ENCODE measurements around the gene ONECUT3. TPM values are rescaled to one million over a fixed set of nuclear protein-coding genes. Genes with fewer than 3 reads are reported as not detected.

Gene ONECUT3
- total and polyA plus RNA-seq, 2 donors from 2014 or later, result not detected

DNA sequence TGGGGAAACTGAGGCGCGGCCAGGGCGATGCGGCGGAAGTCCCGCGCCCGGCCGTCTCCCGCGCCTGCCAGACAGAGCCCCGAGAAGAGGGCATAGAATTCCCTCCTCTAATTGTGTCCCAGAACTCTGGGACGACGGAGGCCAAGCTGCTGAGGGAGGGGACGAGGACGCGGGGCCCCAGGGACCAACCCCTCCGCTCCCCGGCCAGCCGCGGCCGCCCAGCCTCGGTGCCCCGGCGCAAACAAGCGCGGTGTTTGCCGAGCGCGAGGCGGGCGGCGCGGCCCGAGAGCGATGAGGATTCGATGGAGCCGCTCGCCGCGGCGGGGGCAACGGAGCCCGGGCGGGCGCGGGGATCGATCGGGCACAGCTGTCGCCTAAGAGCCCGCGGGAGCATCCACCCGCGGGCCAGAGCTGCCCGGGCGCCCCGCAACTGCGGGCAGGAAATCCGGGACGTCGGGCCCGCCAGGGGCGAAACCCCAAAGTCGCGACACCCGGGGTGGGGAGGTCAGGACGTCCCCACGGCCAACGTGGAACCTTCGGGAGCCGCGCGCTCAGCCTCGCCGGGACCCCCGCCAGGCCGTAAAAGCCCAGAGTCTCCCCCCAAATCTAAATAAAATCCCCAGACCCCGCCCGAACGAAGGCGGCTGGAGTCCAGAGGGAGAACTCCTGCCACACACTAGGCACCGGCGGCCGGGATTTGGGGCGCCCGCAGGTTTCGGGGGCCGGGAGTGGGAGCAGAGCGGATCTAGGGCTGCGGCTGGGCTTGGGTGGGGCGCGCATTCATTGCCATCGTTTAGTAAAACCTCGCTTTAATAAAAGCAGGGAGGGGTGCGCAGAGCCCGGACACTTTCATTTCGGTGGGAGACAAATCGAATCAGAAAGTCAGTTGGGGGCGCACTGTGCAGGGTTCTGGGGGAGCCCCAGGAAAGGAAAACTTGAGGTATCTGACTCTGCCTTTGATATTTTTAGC is 3.6 kb upstream of the ONECUT3 start:
- no peaks in the 10 kb centered on the region for H3K9me3 ChIP-seq (ENCODE audit: control insufficient read depth in 2 of 3, insufficient read depth in 1 of 3, low read length in 3 of 3)
- H3K9ac ChIP-seq (ENCODE audit: low read length in 3 of 3), result no peak overlapping the region
- DNase-seq, result peak in 1 of 5 donors; percentile 65
- no peaks in the 10 kb centered on the region for H3K4me1 ChIP-seq (ENCODE audit: control insufficient read depth in 2 of 3, insufficient read depth in 2 of 3, low read depth in 1 of 3, low read length in 3 of 3)
- H3K27ac ChIP-seq (ENCODE audit: low read depth in 2 of 2, low read length in 2 of 2), result no peak overlapping the region
- TF ChIP-seq, protein P1, sequence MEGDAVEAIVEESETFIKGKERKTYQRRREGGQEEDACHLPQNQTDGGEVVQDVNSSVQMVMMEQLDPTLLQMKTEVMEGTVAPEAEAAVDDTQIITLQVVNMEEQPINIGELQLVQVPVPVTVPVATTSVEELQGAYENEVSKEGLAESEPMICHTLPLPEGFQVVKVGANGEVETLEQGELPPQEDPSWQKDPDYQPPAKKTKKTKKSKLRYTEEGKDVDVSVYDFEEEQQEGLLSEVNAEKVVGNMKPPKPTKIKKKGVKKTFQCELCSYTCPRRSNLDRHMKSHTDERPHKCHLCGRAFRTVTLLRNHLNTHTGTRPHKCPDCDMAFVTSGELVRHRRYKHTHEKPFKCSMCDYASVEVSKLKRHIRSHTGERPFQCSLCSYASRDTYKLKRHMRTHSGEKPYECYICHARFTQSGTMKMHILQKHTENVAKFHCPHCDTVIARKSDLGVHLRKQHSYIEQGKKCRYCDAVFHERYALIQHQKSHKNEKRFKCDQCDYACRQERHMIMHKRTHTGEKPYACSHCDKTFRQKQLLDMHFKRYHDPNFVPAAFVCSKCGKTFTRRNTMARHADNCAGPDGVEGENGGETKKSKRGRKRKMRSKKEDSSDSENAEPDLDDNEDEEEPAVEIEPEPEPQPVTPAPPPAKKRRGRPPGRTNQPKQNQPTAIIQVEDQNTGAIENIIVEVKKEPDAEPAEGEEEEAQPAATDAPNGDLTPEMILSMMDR (IDR thresholded peaks at IDR 0.05; ENCODE audit: borderline replicate concordance, extremely low read depth, insufficient read depth), result no peak
- H3K4me3 ChIP-seq (ENCODE audit: low read length in 3 of 3), result no peak overlapping the region
- no peak for FAIRE-seq
- intact Hi-C loops (cut with DNase I), result no loop called here
- peaks cover 31% of the 10 kb centered on the region for H3K27me3 ChIP-seq (ENCODE audit: control insufficient read depth, insufficient read depth, low read length)
- no peaks in the 10 kb centered on the region for H3K36me3 ChIP-seq (ENCODE audit: control insufficient read depth in 2 of 3, insufficient read depth in 3 of 3, low read length in 3 of 3)

DNA sequence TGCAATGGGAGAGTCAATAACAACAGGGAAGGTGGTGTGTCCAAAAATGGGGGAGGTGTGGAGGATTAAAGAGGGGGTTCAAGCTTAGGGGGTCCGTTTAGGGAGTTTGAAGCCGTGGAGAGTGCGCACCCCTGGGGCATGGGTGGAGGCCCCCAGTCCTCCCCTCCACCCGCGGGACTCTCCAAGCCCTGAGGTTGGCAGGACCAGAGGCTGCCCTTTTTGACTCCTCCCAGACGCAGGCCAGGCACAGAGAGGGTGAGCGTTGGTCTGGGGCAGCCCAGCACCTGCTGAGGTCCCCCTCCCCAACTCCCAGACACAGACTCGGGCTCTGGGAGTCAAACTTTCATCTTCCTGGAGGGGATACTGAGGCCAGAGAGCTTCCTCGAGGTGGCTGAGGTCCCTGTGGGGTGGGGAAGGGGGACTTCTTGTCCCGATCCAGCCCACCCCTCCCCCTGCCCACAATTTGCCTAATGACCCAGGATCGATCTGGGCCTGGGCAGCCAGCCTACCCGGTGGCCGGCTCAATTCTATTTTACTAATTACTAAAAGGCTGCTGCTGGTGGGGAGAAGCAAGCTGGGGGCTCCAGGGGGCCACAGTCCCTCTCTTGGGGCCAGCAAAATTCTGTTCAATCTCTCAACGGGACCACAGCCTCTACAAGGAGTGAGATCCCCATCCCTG is 2.8 kb upstream of the ONECUT3 start:
- H3K4me1 ChIP-seq (ENCODE audit: control insufficient read depth in 2 of 3, insufficient read depth in 2 of 3, low read depth in 1 of 3, low read length in 3 of 3), result no peaks in the 10 kb centered on the region
- H3K9me3 ChIP-seq (ENCODE audit: control insufficient read depth in 2 of 3, insufficient read depth in 1 of 3, low read length in 3 of 3), result no peaks in the 10 kb centered on the region
- H3K27ac ChIP-seq (ENCODE audit: low read depth in 2 of 2, low read length in 2 of 2), result no peak overlapping the region
- DNase-seq (peak in 1 of 5 donors; percentile 58), FAIRE-seq (no peak)
- H3K36me3 ChIP-seq (ENCODE audit: control insufficient read depth in 2 of 3, insufficient read depth in 3 of 3, low read length in 3 of 3), result no peaks in the 10 kb centered on the region
- no peak overlapping the region for H3K4me3 ChIP-seq (ENCODE audit: low read length in 3 of 3)
- intact Hi-C loops (cut with DNase I), result no loop called here
- H3K9ac ChIP-seq (ENCODE audit: low read length in 3 of 3), result no peak overlapping the region
- TF ChIP-seq, protein P1 (IDR thresholded peaks at IDR 0.05; ENCODE audit: borderline replicate concordance, extremely low read depth, insufficient read depth), result no peak
- peaks cover 31% of the 10 kb centered on the region for H3K27me3 ChIP-seq (ENCODE audit: control insufficient read depth, insufficient read depth, low read length)

DNA sequence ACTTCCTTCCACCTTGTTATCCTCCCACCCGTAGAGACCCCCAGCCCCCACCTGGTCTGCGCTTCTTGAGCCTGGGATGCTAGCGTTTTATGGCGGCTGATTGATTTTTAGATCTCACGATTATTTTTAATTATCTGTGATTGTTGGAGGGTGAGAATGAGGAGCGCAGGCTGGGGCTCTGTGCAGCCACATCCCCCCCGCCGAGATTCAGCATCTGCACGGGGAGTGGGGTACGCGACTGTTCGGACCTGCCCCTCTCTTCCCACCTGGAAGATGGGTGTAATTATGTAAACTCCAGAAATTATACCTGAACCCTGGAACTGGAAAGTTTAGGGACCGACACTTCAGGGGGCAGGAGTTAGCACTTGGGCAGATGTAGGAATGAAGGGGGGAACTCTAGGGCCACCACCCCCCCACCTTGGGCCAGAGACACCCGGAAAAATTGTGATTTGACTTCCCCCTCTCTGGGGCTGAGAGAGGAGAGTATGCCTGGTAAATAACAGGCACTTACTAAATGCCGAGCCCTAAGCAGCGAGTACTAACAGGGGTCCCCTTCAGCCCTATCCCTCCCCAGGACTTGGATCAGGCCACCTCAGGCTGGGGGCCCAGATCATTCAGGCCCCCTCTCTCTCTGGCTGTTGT is 1.8 kb upstream of the ONECUT3 start:
- intact Hi-C loops (cut with DNase I), result no loop called here
- no peaks in the 10 kb centered on the region for H3K9me3 ChIP-seq (ENCODE audit: control insufficient read depth in 2 of 3, insufficient read depth in 1 of 3, low read length in 3 of 3)
- FAIRE-seq (no peak), DNase-seq (no peak)
- TF ChIP-seq, protein P1 (IDR thresholded peaks at IDR 0.05; ENCODE audit: borderline replicate concordance, extremely low read depth, insufficient read depth), result no peak
- no peak overlapping the region for H3K27ac ChIP-seq (ENCODE audit: low read depth in 2 of 2, low read length in 2 of 2)
- H3K36me3 ChIP-seq (ENCODE audit: control insufficient read depth in 2 of 3, insufficient read depth in 3 of 3, low read length in 3 of 3), result no peaks in the 10 kb centered on the region
- H3K4me3 ChIP-seq (ENCODE audit: low read length in 3 of 3), result no peak overlapping the region
- H3K27me3 ChIP-seq (ENCODE audit: control insufficient read depth, insufficient read depth, low read length), result peaks cover 37% of the 10 kb centered on the region
- no peaks in the 10 kb centered on the region for H3K4me1 ChIP-seq (ENCODE audit: control insufficient read depth in 2 of 3, insufficient read depth in 2 of 3, low read depth in 1 of 3, low read length in 3 of 3)
- no peak overlapping the region for H3K9ac ChIP-seq (ENCODE audit: low read length in 3 of 3)
